ENCODE data around the gene GFRA1. TPM values are rescaled to one million over a fixed set of nuclear protein-coding genes. Genes with fewer than 3 reads are reported as not detected.
"Not testable (repeated sequence)": the region's sequence is repeated elsewhere in the genome, so short reads cannot be mapped to it uniquely, and the experiment has no call there.

The GFRA1 gene
- total RNA-seq, 1 experiment from 2014 or later: 3.2 TPM

DNA sequence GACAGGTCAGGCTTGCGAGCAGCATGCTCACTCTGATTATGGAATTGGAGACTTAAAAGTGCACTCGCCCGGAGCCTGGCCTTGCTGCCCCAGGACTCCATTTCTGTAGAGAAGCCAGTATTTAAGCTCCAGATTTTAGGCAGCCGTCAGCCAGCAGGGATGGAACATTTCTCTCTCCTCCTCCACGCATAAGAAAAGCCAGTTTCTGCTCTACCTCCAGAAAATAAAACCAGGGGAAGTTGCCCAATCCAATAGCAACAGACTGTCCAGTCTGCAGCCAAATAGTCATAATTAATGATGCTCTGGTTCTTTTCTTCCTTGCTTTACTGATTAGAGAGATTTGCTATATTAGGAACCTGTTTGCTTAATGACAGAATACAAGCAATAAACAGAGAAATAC lies 203.2 kb downstream of the GFRA1 start:
- no peak for DNase-seq (ENCODE audit: low read depth)

DNA sequence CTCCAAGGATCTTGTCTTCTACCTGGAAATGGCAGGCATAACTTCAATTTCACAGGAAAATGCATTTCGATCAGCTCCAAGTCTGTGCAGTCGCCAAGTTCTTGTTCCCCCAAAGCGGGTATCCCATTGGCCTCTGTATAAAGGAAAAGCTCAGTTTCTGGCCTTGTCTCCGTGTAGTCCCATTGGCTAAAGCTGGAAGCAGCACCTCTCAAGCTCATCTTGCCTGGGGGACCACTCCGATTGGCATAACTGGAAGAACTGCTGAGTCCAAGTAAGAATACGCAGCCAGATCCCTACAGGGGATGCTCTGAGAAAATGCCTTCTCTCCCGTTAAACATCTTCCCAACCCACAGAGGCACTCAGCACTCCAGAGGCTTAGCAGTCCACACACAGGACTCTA lies 205.2 kb downstream of the GFRA1 start:
- DNase-seq (ENCODE audit: low read depth): no peak

DNA sequence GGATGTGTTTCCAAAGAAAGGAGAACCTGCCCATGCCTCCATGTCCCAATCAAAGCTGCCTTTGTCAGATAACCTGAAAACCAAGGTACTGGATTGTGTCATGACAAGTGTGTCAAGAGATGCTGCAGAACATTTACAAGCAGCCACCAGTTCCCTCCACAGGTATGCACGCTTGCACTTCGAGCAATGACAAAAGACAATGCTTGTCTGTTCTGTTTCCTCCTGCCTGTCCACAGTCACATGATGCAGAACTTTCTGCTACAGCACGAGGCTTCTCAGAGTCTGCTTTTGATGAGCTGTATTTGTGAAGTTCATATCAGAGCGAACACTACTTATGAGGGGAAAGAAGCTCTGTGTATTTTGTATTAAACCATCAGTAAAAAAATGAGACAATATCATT lies 209.9 kb downstream of the GFRA1 start:
- no peak for DNase-seq (ENCODE audit: low read depth)

DNA sequence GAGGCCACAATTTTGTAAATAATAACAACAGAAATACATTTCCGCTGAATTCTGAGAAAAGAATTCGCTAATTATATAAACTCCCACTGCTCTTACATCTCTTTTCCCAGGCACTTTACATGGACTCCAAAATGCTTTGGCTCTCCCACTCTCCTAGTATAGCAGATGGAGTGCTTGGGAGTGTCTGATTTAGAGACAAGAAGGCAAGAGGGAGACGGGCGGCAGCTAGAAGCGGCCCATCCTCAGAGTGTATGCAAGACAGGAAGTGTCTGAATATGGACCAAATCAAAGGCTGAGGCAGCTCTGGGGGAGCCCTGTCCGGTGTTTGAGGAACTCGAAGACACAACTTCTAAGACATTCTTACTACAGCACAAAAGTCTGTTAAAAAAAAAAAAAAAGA lies 212.1 kb downstream of the GFRA1 start:
- no peak for DNase-seq (ENCODE audit: low read depth)

DNA sequence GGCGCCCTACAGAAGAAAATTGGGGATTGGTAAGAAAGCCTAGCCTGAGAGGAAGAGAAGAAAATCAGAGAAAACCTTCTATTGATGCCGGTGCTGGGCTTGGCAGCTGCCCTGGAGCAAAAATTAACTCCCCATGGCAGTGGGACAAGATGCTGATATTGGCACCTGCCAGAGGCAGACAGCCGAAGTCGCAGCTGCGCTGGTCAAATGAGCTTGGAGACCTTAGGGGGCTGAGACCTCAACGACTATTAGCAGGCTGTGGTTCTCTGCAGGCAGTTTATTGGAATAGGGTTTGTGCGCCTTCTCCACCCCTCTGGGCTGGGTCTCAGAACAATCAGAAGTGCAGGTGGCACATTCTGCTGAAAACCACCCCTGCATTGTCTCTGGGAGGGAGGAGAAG lies 213.7 kb downstream of the GFRA1 start:
- no peak for DNase-seq (ENCODE audit: low read depth)

DNA sequence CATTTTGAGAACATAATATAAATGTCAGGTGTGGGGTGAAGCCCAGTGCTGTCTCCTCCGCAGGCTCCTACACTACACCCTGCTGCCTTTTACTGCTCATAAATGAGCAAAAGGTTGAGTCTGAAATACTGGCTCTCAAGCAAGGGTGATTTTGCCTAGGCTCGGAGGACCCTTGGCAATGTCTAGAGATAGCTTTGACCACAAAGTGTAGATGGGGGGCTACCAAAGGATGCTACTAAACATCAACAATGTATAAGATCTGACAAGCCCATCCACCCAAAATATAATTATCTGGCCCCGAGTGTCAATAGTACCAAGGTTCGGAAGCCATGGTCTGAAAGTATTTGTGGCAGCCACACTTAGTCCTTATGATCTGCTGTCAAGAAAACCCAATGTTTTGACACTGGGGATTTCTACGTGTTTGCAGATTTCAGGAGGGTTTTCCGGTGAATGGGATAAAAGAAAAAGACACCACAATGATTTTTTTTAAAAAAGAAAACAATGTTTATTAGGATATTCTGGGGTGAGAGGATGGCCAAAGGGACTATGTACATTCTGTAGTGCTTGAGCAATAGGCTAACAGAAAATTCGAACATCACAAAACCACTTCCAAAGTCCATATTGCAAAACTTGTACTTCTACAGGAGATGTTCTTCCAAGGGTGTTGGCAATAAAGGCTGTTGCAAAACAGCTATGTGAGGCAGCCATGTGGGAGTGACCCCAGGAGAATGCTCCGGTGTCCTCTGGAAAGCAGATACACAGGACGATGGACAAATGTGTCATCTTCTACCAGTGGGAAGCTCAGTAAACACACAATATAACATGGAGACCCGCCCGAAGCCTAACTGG lies 216.3 kb downstream of the GFRA1 start:
- no peak for DNase-seq (ENCODE audit: low read depth)

DNA sequence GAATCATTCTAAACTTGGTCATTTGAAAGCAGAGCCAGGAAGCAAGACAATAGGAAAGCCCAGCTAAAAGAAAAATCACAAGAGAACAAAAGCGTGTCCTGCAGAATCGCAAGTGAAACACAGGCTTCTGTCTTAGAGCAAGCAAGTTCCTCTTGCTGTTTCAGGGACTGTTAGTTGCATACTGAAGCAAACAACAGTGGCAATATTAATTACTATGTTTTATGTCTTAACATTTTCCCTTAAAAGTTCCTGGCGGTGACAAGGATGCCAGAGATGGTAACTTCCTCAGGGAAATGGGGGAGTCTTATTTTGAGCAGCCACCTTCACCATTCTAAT lies 217.1 kb downstream of the GFRA1 start:
- no peak for DNase-seq (ENCODE audit: low read depth)

DNA sequence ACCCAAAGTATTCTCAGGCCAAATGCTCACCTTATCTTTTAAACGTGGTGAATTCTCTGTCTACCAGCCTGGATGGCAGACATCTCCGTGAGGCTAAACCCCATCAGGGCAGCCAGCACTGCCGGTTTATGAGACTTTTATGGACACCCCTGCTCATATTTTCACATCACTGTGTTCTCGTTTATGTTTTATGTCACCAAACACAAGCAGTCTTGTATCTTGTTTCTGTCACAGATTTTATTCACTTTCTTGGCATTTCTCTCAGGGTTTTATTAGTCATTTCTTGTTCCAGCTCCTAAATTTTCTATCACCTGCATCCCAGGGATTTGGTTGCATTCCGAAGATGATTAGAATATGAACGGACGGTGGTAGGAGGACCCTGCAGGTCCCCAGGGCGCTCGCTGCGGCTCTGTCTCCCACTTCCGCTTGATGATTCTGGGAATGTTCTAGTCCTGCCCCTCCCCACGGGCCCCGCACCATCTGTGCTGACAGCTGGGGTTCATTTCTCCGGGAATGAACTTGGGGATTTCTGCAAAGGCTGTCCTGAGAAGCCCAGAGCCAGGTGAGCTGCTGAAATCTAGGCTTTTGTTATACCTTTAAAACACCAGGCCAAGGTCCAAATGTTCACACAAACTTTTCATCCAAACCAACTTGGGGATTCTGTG lies 217.6 kb downstream of the GFRA1 start:
- DNase-seq (ENCODE audit: low read depth): peak; percentile 24

DNA sequence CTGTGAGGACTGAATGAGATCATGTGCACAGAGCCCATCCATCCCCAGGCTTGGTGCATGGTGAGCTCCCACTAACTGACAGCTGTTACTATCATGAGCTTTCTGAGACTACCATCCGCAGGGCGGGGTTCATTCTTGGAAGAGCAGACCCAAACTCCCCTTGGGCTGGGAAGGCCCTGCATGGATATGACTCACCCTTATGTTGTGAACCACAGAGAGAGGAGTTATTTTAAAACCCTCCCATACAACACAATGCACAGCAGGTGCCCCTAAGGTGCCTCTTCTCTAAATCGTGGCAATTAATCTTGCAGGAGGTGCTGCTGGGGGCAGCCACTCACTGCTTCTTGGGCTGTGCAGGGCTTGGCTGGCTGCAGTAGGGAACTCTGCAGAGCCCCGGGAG lies 219.1 kb downstream of the GFRA1 start:
- DNase-seq (ENCODE audit: low read depth): peak; percentile 64

DNA sequence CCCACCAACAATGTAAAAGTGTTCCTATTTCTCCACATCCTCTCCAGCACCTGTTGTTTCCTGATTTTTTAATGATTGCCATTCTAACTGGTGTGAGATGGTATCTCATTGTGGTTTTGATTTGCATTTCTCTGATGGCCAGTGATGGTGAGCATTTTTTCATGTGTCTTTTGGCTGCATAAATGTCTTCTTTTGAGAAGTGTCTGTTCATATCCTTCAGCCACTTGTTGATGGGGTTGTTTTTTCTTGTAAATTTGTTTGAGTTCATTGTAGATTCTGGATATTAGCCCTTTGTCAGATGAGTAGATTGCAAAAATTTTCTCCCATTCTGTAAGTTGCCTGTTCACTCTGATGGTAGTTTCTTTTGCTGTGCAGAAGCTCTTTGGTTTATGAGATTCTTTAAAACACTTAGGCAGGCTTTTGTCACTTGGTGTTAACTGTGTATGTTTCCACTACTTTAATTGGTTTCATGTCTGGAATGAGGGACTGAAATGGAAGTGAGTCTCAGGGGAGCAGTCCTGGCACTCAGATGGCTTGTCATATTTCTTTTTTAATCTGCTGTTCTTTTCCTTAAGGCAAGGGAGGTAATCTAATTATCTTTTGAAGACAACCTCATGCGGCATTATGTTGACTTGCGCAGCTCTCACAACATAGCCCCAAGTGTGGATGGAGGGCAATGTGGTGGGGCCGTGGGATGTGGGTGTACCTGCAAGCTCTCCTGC lies 219.8 kb downstream of the GFRA1 start:
- DNase-seq (ENCODE audit: low read depth): not testable (repeated sequence)

DNA sequence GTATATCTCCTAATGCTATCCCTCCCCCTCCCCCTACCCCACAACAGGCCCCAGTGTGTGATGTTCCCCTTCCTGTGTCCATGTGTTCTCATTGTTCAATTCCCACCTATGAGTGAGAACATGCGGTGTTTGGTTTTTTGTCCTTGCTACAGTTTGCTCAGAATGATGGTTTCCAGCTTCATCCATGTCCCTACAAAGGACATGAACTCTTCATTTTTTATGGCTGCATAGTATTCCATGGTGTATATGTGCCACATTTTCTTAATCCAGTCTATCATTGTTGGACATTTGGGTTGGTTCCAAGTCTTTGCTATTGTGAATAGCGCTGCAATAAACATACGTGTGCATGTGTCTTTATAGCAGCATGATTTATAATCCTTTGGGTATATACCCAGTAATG lies 220.5 kb downstream of the GFRA1 start:
- DNase-seq (ENCODE audit: low read depth): not testable (repeated sequence)

DNA sequence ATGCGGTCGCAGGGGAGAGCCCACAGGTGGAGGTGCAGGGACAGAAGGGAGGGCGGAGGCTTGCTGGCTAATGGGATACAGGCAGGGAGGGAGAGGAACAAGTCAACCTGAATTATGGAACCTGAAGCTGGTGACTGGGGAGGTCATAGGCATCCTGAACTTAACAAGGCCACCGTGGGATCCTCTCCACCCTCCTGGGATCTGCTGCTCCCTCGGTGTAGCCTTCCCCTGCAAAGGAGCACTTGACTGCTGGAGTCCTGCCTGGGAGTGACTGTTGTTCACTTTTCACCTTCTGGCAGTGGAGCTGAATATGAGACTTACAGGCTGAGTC lies 223.1 kb downstream of the GFRA1 start:
- DNase-seq (ENCODE audit: low read depth): no peak

DNA sequence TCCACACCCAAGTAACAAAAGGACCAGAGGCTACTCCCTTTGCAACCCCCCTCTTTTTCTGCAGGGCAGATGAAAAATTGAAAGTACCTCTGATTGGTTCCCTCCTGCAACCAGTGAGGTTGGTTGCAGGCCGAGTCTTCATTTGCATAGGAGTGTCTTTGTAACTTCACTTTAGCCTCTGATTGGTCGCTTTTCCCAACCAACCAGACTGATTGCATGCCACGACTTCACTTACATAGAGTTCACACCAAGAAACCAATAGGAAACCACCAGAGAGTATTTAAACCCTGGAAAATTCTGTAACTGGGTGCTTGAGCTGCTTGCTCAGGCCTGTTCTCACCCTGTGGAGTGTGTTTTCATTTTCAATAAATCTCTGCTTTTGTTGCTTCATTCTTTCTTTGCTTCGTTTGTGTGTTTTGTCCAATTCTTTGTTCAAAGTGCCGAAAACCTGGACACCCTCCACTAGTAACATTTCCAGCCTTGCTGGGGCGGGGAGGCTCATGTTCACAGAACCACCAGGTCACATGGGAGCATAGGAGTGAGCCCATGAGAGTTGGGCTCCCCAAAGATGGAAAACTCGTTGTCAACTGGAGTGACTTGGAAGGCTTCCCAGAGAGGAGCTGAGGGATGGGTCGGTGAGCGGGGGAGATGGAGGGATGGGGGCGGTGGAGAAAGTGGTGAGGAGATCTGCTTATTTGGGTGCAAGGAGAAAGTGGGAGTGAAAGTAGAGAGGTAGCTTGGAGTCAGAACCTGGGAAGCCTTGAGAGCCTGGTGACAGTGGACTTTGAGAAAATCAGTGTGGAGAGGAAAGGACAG lies 223.6 kb downstream of the GFRA1 start:
- no peak for DNase-seq (ENCODE audit: low read depth)

DNA sequence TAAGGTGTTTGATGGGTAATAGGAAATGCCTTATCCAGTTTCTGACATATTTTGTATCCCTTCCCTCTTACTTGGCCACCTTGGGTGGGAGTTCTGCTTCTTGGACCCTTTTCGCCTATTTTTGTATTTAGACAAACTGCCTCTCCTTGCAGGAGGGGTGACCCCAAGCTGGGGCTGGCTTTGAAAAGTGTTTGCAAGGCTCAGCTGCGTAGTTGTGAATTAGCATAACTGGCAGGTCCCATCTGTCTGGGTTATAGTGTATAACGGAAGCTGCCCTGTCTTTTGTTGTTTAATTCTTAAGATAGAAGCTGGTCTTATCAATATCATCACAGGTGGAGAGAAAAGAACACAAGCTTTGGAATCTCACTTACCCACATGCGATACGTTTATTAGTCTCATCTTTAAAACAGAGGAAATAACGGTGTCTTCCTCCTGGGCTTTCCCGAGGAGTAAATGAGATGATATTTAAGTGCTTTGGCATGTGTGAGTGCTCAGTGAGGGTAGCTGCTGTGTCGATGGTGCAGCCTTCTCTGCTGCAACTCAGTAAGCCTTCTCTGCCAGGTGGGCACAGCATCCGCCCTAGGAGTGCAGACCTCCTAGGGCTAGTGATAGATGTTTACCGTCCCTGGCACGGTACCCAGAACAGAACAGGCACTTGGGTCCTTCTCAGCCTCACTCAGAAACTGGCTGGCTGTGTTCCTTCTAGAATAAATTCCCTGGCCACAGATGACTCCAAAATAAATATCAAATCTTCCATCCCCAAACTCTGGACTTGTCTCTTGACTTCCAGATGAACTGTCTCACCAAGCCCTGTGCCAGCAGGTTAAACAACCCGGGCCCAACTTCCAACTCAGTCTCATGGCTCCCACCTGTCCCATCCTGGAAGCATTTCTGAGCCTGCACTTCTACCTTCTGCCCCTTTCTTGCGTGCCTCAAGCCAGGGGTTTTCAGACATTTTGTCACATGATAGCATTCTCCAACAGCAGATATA lies 227.3 kb downstream of the GFRA1 start:
- DNase-seq (ENCODE audit: low read depth): no peak

DNA sequence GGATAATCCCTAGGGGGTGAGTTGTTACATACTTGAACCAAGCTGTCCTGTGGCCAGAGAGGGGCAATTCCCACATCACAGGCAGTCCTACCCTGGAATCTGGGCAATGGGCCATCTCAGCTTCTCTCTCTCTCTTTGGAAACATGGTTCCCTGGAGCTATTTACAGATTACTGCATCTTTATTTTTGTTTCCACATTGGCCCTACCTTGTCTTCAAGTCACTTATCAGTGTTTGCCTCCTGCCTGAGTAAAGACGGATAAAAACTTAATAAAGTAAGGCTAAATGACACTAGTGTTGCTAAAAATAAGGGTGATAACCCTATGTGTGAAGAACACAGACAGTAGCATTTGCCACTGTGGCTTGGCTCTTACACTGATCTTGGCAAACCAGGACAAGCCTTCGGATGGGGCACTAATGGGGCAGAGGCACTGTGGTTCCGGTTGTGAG lies 228.2 kb downstream of the GFRA1 start:
- peak; percentile 35 for DNase-seq (ENCODE audit: low read depth)

DNA sequence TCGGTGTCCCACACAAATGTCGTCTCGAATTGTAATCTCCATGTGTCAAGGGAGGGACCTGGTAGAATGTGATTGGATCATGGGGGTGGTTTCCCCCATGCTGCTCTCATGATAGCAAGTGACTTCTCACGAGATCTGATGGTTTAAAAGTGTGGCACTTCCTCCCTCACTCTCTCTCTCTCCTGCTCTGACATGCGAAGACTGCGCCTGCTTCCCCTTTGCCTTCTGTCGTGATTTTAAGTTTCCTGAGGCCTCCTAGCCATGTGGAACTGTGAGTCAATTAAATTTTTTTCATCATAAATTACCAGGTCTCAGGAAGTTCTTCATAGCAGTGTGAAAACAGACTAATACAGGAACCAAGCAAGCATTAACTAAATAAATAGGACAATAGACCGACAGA lies 229.1 kb downstream of the GFRA1 start:
- DNase-seq (ENCODE audit: low read depth): no peak

DNA sequence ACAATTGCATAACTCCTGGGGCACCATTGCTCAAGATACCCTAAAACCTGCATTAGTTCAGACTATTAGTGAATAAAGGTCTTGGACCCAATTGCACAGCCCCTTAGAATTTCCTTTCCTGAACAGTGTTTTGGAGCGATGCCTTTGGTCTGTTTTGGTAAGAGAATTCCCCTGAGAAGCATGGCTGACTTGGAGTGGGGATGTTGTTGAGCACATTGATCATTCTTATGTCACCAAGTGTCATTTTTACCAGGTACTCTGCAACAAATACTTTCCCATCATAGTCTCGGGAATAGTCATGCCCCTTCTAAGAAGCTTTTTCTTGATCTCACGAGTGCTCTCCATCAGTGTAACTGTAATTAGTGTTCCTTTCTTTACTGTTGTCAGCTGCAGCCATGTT lies 229.7 kb downstream of the GFRA1 start:
- DNase-seq (ENCODE audit: low read depth): no peak

DNA sequence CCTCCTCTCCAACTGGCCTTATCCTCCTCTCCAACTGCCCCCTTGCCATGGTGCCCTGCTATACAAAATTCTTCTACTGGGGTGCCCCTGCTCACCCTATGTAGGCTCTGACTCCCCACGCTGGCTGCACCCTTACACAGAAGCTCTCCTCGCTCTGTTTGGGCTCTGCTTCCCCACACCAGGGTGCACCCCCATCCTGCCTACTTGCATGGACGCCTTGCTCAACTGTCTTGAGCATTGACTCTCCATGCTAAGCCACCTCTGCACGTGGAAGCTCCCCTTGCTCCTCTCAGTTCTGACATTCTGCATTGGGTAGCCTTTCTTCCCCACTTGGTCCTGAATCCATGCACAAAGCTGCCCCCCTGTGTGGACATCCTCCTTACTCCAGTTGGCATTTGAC lies 231.1 kb downstream of the GFRA1 start:
- no peak for DNase-seq (ENCODE audit: low read depth)

DNA sequence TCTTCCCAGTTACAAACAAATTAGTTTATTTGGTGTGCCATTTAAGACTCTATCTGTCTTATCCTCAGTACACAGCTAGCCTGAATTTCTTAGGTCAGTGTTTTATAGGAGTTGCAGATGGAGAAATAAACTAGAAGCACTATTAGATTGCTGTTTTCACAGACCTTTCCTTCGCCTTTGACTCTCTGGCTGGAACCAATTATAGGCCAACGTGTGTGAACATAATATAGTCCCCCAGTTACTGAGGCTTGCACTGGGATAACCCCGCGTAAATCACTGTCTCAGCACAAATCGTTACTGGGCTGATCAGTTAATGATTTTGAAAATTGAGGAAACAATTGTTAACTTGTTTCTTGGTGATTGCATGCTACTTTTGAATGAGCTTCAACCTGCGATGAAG lies 233.4 kb downstream of the GFRA1 start:
- no peak for DNase-seq (ENCODE audit: low read depth)

DNA sequence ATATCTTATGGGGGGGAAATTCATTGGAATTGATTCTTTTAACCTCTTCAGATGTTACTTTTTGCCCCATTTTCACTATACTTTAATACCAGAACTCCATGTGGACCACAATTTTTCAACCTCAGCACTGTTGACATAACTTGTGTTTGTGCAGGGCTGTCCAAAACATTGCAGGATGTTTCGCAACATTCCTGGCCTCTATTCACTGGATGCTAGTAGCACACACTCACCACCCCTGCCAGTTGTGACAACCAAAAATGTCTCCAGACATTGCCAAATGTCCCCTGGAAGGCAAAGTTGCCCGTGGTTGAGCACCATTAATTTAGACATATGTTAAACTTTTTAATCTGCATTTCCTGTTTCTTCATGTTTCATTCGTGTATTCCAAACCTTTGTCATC lies 234.7 kb downstream of the GFRA1 start:
- DNase-seq (ENCODE audit: low read depth): peak; percentile 40

DNA sequence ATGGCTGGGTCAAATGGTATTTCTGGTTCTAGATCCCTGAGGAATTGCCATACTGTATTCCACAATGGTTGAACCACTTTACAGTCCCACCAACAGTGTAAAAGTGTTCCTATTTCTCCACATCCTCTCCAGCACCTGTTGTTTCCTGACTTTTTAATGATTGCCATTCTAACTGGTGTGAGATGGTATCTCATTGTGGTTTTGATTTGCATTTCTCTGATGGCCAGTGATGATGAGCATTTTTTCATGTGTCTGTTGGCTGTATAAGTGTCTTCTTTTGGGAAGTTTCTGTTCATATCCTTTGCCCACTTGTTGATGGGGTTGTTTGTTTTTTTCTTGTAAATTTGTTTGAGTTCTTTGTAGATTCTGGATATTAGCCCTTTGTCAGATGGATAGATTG lies 237.6 kb downstream of the GFRA1 start:
- not testable (repeated sequence) for DNase-seq (ENCODE audit: low read depth)

Measured in LHCN-M2 (cell line).